OCI-LY1 (cell line): ENCODE results near the gene PRPF31.

Source experiments
- H2AFZ ChIP-seq: fragments of 200-600 bp; sonication (generic), shearing (Covaris generic); 2 replicates; pipeline ENCODE4 v1.6.0; 2014; ENCODE audit warnings: antibody characterized with exemption, mild to moderate bottlenecking, low read length
- H3F3A ChIP-seq: fragments of 200-600 bp; sonication (generic), shearing (Covaris generic); 2 replicates; pipeline ENCODE4 v1.6.0; 2014; ENCODE audit warnings: mild to moderate bottlenecking, antibody characterized with exemption, low read length, moderate library complexity; ENCODE audit not compliant: insufficient read depth
- H3K27ac ChIP-seq: fragments of 200-600 bp; sonication (generic); 2 replicates; pipeline ENCODE4 v1.5.1; 2014; ENCODE audit warnings: low read length, mixed run types, mild to moderate bottlenecking, low read depth; ENCODE audit not compliant: poor library complexity, severe bottlenecking
- H3K27me3 ChIP-seq: fragments of 200-600 bp; sonication (generic); 2 replicates; pipeline ENCODE4 v1.6.0; 2014; ENCODE audit warnings: antibody characterized with exemption, mild to moderate bottlenecking, low read length, moderate library complexity; ENCODE audit not compliant: insufficient read depth
- H3K36me3 ChIP-seq: fragments of 200-600 bp; sonication (generic); 2 replicates; pipeline ENCODE4 v1.6.1; 2014; ENCODE audit warnings: mild to moderate bottlenecking, antibody characterized with exemption, low read length, moderate library complexity, mixed read lengths; ENCODE audit not compliant: insufficient read depth
- H3K4me1 ChIP-seq: fragments of 200-600 bp; sonication (generic); 2 replicates; pipeline ENCODE4 v1.5.1; 2014; ENCODE audit warnings: mild to moderate bottlenecking, low read length, moderate library complexity; ENCODE audit not compliant: insufficient read depth, severe bottlenecking
- H3K4me2 ChIP-seq: fragments of 200-600 bp; sonication (generic), shearing (Covaris generic); 2 replicates; pipeline ENCODE4 v1.6.1; 2014; ENCODE audit warnings: low read length
- H3K4me3 ChIP-seq: fragments of 200-600 bp; sonication (generic); 2 replicates; pipeline ENCODE4 v1.5.1; 2014; ENCODE audit warnings: low read length, low read depth, mild to moderate bottlenecking, mixed read lengths; ENCODE audit not compliant: poor library complexity, severe bottlenecking
- H3K79me2 ChIP-seq: fragments of 200-600 bp; shearing (Covaris generic); 2 replicates; pipeline ENCODE4 v1.6.1; 2016; ENCODE audit warnings: mixed run types, low read length, mixed read lengths; ENCODE audit not compliant: insufficient read depth
- H3K9ac ChIP-seq: fragments of 200-600 bp; sonication (generic), shearing (Covaris generic); 2 replicates; pipeline ENCODE4 v1.6.1; 2014; ENCODE audit warnings: mild to moderate bottlenecking, low read length, mixed read lengths
- H3K9me2 ChIP-seq: fragments of 200-600 bp; sonication (generic), shearing (Covaris generic); 2 replicates; pipeline ENCODE4 v1.6.1; 2014; ENCODE audit warnings: low read depth, mild to moderate bottlenecking, low read length, mixed read lengths
- H3K9me3 ChIP-seq: fragments of 200-600 bp; shearing (Covaris generic); 2 replicates; pipeline ENCODE4 v1.6.1; 2014; ENCODE audit warnings: low read length, mixed read lengths
- H4K20me1 ChIP-seq: fragments of 200-600 bp; sonication (generic), shearing (Covaris generic); 2 replicates; pipeline ENCODE4 v1.6.0; 2016; ENCODE audit warnings: mild to moderate bottlenecking, low read length; ENCODE audit not compliant: insufficient read depth
- CTCF ChIP-seq: fragments of 200-600 bp; sonication (generic), shearing (Covaris generic); IDR thresholded peaks from 2 replicates; pipeline ENCODE4 v1.5.1; 2017; ENCODE audit warnings: mild to moderate bottlenecking, antibody characterized with exemption, low read length, moderate library complexity, mixed read lengths
- EZH2 ChIP-seq: fragments of 200-600 bp; sonication (generic), shearing (Covaris generic); IDR thresholded peaks from 2 replicates; pipeline ENCODE4 v1.8.0; 2017; ENCODE audit warnings: borderline replicate concordance, mixed run types, mild to moderate bottlenecking, antibody characterized with exemption, low read length, moderate library complexity, mixed read lengths

Gene PRPF31

GRCh38 chr19:54179262-54179852 lies 63.8 kb downstream of the PRPF31 start:
- Histone ChIP-seq H3K9me3 (no peaks in the 10 kb centered on the region), H2AFZ (no peak overlapping the region), H3K9ac (no peak overlapping the region), H3F3A (no peaks in the 10 kb centered on the region), H3K4me3 (no peak overlapping the region), H4K20me1 (no peaks in the 10 kb centered on the region), H3K9me2 (no peaks in the 10 kb centered on the region), H3K4me2 (no peak overlapping the region), H3K4me1 (peaks cover 10% of the 10 kb centered on the region), H3K27me3 (no peaks in the 10 kb centered on the region), H3K36me3 (peaks cover 4% of the 10 kb centered on the region; the same call in 1 of the 2 replicates), H3K27ac (no peak overlapping the region), H3K79me2 (no peaks in the 10 kb centered on the region)
- TF ChIP-seq CTCF: no peak
- TF ChIP-seq EZH2: no peak

- Histone ChIP-seq H3K27me3 (no peaks in the 10 kb centered on the region), H3K9me3 (no peaks in the 10 kb centered on the region), H4K20me1 (no peaks in the 10 kb centered on the region), H3F3A (no peaks in the 10 kb centered on the region), H3K36me3 (peaks cover 4% of the 10 kb centered on the region; the same call in 1 of the 2 replicates), H3K4me2 (no peak overlapping the region), H3K4me3 (no peak overlapping the region), H3K79me2 (no peaks in the 10 kb centered on the region), H3K9ac (no peak overlapping the region), H3K4me1 (peaks cover 10% of the 10 kb centered on the region), H3K9me2 (no peaks in the 10 kb centered on the region), H3K27ac (no peak overlapping the region), H2AFZ (no peak overlapping the region)
- no peak for TF ChIP-seq EZH2
- peak; percentile 64 for TF ChIP-seq CTCF
Measured at GRCh38 chr19:54179921-54180461, 64.4 kb downstream of the PRPF31 start.

- Histone ChIP-seq H3K27ac (no peak overlapping the region), H3K27me3 (no peaks in the 10 kb centered on the region), H3K4me1 (peaks cover 10% of the 10 kb centered on the region), H3K9me3 (no peaks in the 10 kb centered on the region), H3K9me2 (no peaks in the 10 kb centered on the region), H3K4me3 (no peak overlapping the region), H3K36me3 (no peaks in the 10 kb centered on the region), H3K79me2 (no peaks in the 10 kb centered on the region), H4K20me1 (no peaks in the 10 kb centered on the region), H3F3A (no peaks in the 10 kb centered on the region), H3K4me2 (no peak overlapping the region), H2AFZ (no peak overlapping the region), H3K9ac (no peak overlapping the region)
- TF ChIP-seq EZH2 (no peak), CTCF (no peak)
Measured at GRCh38 chr19:54180691-54181091, 65.1 kb downstream of the PRPF31 start.
